ENCODE data around the gene HTRA1.

DNA sequence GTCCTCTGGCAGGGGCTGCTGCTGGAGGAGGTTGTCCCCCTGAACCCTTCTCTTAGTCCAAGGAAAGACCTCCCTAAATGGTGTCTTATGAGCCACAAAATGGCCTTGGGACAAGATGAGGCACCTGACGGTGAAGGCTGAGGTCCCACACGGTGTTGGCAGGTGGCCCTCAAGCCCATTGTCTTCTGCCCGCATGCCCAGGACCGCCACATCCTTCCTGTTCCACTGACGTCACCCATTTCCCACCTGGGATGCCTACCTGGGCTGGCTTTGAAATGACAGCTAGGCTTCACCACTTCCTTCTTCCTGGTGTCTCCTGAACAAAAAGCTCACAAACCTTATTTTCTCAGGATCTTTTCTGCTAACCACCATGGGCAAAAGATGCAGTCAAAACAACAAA lies 97.1 kb downstream of the HTRA1 start:
- TF ChIP-seq, protein P1, sequence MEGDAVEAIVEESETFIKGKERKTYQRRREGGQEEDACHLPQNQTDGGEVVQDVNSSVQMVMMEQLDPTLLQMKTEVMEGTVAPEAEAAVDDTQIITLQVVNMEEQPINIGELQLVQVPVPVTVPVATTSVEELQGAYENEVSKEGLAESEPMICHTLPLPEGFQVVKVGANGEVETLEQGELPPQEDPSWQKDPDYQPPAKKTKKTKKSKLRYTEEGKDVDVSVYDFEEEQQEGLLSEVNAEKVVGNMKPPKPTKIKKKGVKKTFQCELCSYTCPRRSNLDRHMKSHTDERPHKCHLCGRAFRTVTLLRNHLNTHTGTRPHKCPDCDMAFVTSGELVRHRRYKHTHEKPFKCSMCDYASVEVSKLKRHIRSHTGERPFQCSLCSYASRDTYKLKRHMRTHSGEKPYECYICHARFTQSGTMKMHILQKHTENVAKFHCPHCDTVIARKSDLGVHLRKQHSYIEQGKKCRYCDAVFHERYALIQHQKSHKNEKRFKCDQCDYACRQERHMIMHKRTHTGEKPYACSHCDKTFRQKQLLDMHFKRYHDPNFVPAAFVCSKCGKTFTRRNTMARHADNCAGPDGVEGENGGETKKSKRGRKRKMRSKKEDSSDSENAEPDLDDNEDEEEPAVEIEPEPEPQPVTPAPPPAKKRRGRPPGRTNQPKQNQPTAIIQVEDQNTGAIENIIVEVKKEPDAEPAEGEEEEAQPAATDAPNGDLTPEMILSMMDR (IDR thresholded peaks at IDR 0.05), result no peak
- no peak for TF ChIP-seq POLR2A (IDR thresholded peaks at IDR 0.05)
